ENCODE results near the gene GNL1.

The GNL1 gene

DNA sequence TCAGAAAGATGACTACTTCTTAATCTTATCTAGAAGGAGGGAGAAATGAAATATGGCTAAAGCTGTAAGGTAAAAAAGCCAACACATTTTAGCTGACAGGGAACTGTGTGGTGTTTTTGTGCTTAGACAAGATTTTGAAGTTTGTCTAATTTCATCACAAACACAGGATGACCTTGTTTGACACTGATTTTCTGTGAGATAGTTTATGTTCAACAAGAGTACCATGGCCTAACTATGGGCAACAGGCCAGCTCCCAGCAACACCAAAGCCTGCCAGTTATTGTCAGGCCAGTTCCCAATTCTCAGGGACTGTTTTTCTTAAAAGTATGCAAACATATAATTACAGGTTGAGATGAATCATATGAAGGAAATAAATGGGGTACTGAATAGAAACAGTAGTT, 9.5 kb upstream of the GNL1 start:
- peaks cover 2% of the 10 kb centered on the region; the same call in 1 of the 2 replicates for H3K4me1 ChIP-seq (ENCODE audit: control insufficient read depth, insufficient read depth, low read length)
- peaks cover 0 to 25% of the 10 kb centered on the region in 2 experiments; a peak in 1 of 3 replicates for H3K36me3 ChIP-seq (ENCODE audit: control insufficient read depth in 2 of 2, insufficient read depth in 1 of 2, low read length in 2 of 2)
- CTCF ChIA-PET = interaction anchor here (1.0 to 4.1 kb wide), 7 partner anchors 8 to 156 kb away, joined by 3 to 29 read pairs (median 4); partner anchors contain the start of genes DHX16 and PRR3
- H3K27ac ChIP-seq (ENCODE audit: extremely low read depth, low read depth, low read length) = no peak overlapping the region
- no peak for TF ChIP-seq ZNF112 (tag by site-specific recombination; IDR thresholded peaks at IDR 0.05)
- TF ChIP-seq SP7 (tag by site-specific recombination; IDR thresholded peaks at IDR 0.05) = peak; percentile 75; the same call in 1 of the 2 replicates
- no peak for TF ChIP-seq ZNF548 (tag by site-specific recombination; IDR thresholded peaks at IDR 0.05)
- TF ChIP-seq SETDB1 (IDR thresholded peaks at IDR 0.05; ENCODE audit: insufficient read length, low read length) = no peak
- no peaks in the 10 kb centered on the region for H3K9me3 ChIP-seq (ENCODE audit: control insufficient read depth, insufficient read depth, low read depth, low read length)
- no peak overlapping the region for H3K4me3 ChIP-seq (ENCODE audit: low read depth, low read length)
- POLR2A ChIA-PET = interaction anchor here (0.6 to 0.7 kb wide), 3 partner anchors 10 to 151 kb away, joined by 4 to 7 read pairs (median 5); partner anchors contain the start of genes GNL1, MDC1 and PPP1R10

DNA sequence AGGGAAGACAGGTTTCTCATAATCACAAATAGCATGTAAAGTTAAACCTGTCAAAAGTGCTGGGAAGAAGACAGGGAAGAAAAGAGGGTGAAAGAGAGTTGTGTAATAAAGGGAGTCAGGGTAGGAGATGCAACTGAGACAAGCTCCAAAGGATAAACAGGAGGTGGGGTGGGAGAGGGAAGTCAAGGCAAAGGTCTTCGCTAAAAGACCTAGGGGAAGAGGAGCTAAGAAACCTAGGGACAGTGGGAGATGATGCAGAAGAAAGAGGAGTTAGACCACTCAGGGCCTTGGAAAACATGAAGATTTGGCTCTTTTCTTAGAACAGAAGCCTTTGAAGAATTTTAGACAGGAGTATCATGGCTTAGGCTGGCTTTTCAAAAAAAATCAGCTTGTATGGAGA, 7.8 kb upstream of the GNL1 start:
- ChIA-PET POLR2A (interaction anchor here (0.6 to 1.3 kb wide), 4 partner anchors 19 to 51 kb away, joined by 3 to 8 read pairs (median 4); no protein-coding TSS in a partner anchor), CTCF (interaction anchor here (0.8 to 4.1 kb wide), 3 partner anchors 13 to 23 kb away, joined by 3 to 29 read pairs (median 16); no protein-coding TSS in a partner anchor)
- no peaks in the 10 kb centered on the region for H3K4me1 ChIP-seq (ENCODE audit: control insufficient read depth, insufficient read depth, low read length)
- no peaks in the 10 kb centered on the region for H3K9me3 ChIP-seq (ENCODE audit: control insufficient read depth, insufficient read depth, low read depth, low read length)
- TF ChIP-seq SP7 (tag by site-specific recombination; IDR thresholded peaks at IDR 0.05) (no peak), ZNF777 (tag by site-specific recombination; IDR thresholded peaks at IDR 0.05; ENCODE audit: borderline replicate concordance) (no peak), GLI4 (tag by site-specific recombination; IDR thresholded peaks at IDR 0.05) (no peak), MZF1 (tag by site-specific recombination; IDR thresholded peaks at IDR 0.05; ENCODE audit: borderline replicate concordance) (no peak), ZNF175 (tag by site-specific recombination; IDR thresholded peaks at IDR 0.05) (no peak), ZFP41 (tag by site-specific recombination; IDR thresholded peaks at IDR 0.05; ENCODE audit: borderline replicate concordance) (no peak)
- TF ChIP-seq, protein P1, sequence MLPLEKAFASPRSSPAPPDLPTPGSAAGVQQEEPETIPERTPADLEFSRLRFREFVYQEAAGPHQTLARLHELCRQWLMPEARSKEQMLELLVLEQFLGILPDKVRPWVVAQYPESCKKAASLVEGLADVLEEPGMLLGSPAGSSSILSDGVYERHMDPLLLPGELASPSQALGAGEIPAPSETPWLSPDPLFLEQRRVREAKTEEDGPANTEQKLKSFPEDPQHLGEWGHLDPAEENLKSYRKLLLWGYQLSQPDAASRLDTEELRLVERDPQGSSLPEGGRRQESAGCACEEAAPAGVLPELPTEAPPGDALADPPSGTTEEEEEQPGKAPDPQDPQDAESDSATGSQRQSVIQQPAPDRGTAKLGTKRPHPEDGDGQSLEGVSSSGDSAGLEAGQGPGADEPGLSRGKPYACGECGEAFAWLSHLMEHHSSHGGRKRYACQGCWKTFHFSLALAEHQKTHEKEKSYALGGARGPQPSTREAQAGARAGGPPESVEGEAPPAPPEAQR (tag by site-specific recombination; IDR thresholded peaks at IDR 0.05) = no peak
- TF ChIP-seq, protein P2, sequence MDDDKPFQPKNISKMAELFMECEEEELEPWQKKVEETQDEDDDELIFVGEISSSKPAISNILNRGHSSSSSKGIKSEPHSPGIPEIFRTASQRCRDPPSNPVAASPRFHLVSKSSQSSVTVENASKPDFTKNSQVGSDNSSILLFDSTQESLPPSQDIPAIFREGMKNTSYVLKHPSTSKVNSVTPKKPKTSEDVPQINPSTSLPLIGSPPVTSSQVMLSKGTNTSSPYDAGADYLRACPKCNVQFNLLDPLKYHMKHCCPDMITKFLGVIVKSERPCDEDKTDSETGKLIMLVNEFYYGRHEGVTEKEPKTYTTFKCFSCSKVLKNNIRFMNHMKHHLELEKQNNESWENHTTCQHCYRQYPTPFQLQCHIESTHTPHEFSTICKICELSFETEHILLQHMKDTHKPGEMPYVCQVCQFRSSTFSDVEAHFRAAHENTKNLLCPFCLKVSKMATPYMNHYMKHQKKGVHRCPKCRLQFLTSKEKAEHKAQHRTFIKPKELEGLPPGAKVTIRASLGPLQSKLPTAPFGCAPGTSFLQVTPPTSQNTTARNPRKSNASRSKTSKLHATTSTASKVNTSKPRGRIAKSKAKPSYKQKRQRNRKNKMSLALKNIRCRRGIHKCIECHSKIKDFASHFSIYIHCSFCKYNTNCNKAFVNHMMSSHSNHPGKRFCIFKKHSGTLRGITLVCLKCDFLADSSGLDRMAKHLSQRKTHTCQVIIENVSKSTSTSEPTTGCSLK (tag by site-specific recombination; IDR thresholded peaks at IDR 0.05) = no peak
- TF ChIP-seq, protein P3, sequence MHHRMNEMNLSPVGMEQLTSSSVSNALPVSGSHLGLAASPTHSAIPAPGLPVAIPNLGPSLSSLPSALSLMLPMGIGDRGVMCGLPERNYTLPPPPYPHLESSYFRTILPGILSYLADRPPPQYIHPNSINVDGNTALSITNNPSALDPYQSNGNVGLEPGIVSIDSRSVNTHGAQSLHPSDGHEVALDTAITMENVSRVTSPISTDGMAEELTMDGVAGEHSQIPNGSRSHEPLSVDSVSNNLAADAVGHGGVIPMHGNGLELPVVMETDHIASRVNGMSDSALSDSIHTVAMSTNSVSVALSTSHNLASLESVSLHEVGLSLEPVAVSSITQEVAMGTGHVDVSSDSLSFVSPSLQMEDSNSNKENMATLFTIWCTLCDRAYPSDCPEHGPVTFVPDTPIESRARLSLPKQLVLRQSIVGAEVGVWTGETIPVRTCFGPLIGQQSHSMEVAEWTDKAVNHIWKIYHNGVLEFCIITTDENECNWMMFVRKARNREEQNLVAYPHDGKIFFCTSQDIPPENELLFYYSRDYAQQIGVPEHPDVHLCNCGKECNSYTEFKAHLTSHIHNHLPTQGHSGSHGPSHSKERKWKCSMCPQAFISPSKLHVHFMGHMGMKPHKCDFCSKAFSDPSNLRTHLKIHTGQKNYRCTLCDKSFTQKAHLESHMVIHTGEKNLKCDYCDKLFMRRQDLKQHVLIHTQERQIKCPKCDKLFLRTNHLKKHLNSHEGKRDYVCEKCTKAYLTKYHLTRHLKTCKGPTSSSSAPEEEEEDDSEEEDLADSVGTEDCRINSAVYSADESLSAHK (tag by site-specific recombination; IDR thresholded peaks at IDR 0.05) = no peak
- peaks cover 2 to 29% of the 10 kb centered on the region in 2 experiments; a peak in 2 of 3 replicates for H3K36me3 ChIP-seq (ENCODE audit: control insufficient read depth in 2 of 2, insufficient read depth in 1 of 2, low read length in 2 of 2)
- H3K27ac ChIP-seq (ENCODE audit: extremely low read depth, low read depth, low read length) = 0 out of 2 replicates have a peak overlapping the region, but pooled peaks have one; percentile 7
- no peak overlapping the region for H3K4me3 ChIP-seq (ENCODE audit: low read depth, low read length)

All from HEK293 (cell line).